Suppressor macrophage (primary cell): ENCODE results near the gene MOB1B.

Experiments
- DNase-seq, 4 experiments: peaks; one replicate each; pipeline ENCODE4 v3.0.0-alpha.2; 2020 to 2022

The MOB1B gene

GRCh38 chr4:70914631-70915030 is 12.5 kb downstream of the MOB1B start:
- no peak for DNase-seq

GRCh38 chr4:70915036-70915815 is 13.1 kb downstream of the MOB1B start:
- DNase-seq, result no peak

DNA sequence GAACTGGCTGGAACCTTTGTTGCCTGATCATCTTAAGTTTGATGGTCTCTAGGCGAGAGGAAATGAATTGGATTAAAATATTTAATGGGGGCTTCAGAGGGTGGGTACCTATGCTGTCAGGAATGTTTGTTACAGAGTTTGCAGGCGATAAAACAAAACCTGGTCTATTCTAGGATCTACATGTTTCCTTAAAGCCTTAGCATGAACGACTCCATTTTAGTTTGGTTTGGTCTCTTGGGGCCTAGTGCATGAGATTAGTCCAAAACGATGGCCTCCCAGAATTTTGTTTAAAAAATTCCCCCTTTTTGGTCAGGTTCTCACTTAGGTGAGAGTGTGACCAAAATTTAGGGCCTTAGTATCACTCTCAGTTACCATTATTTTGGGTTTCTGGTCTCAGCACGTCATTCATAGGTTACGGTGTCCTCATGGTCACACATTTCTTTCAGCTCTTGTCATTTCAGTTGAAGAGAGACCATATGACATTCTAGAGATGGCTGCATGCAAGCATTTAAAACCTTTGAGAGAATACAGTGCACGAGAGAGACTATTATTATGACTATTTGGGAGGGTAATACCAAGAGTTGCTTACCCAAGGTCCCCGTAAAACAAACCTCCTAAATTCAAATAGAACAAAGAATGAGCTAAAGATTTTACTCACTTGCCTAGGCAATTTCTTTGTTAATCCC is 13.8 kb downstream of the MOB1B start:
- DNase-seq, result no peak

DNA sequence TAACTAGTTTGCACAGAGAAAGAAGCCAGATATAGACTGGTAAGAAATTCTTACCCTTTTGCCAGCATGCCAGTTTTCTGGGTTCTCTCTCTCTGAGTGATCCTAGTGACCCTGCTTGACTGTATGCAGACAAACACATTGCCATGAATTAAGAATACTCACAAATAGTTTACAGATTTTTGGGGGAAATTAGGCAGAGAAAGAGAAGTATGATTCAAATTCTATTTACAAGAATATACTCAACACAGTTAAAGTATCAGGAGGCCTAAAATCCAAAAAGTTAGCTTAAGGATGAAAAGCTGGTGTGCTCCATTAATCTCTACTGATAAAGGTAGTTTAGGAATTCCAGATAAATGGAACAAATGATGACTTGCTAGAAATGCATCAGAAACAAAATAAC is 18.4 kb downstream of the MOB1B start:
- DNase-seq, result no peak

DNA sequence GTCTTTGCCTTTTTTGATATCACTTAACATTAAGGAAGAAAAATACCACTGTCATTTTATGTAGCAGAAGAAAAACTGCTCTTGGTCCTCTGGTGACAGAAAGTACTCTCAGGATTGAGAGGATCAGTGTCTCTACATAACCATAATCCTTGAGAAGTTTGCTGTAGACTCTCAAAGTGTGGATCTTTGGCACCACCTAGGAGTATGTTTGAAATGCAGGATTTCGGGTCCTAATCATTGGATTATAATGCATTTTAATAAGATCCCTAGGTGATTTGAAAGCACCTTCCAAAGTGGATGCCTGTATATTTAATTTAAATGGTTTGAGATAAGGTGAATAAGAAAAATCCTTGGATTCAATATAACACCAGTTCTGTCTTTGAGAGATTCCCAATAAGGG is 23.2 kb downstream of the MOB1B start:
- DNase-seq, result no peak

- DNase-seq, result peak in 3 of 4 experiments; percentile 23 to 60 (median 56)
Observed at GRCh38 chr4:70925899-70926635, 23.9 kb downstream of the MOB1B start.

DNA sequence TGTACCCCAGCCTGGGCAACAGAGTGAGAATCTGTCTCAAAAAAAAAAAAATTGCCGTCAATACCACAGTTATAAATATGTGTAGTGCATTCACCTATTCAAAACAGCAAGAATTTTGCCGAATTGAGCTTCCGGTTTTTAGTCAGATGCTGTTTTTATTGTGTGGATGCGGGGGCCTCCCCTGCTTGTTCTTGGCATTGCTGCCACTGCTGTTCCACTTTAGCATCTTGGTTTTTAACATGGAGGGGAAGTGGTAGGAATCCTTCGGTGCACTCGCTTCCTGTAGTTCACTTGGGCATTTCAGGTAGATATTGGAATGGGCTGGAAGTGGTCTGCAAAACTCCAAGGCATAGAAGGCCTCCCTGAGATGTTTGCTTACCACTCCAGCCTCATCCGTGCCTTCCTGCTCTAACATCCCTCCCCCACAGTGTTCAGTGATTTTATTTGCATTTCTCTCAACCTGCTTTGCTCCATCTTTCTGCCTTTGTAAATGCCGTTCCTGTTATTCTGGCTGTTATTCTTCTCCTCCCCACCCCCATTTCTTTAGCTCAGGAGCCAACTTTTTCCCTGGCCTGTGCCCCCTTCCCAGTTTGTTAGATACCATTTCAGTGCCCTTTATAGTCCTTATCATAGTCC is 25.5 kb downstream of the MOB1B start:
- peak; percentile 45 to 62 (median 62) for DNase-seq

GRCh38 chr4:70930530-70931256 is 28.5 kb downstream of the MOB1B start:
- peak in 1 of 4 experiments; percentile 21 for DNase-seq

GRCh38 chr4:70931347-70931746 is 29.2 kb downstream of the MOB1B start:
- no peak for DNase-seq

GRCh38 chr4:70932984-70933383 is 30.8 kb downstream of the MOB1B start:
- DNase-seq, result no peak

GRCh38 chr4:70935038-70935695 is 33.0 kb downstream of the MOB1B start:
- DNase-seq, result no peak

DNA sequence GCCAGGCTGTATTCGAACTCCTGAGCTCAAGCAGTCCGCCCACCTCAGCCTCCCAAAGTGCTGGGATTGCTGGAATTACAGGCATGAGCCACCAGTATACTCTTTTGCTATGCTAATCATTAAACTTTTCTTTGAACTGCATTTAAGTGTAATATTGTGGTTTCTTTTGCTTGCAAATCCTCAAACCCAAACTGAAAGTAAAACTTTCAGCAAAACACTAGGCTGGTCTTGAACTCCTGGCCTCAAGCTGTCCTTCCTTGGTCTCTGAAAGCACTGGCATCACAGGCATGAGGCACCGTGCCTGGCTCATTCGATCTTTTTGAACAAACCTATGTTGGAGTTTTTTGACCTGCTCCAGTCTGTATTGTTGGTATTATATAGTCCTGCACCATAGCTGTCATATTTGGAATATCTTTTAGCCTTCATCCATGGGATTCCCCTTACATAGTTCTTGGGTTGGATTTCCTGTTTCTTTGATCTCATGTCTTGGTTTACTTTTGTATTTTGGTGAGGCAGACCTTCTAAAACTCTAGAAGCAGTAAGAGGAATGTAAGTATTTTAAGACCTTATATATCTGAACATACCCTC is 34.1 kb downstream of the MOB1B start:
- no peak for DNase-seq

DNA sequence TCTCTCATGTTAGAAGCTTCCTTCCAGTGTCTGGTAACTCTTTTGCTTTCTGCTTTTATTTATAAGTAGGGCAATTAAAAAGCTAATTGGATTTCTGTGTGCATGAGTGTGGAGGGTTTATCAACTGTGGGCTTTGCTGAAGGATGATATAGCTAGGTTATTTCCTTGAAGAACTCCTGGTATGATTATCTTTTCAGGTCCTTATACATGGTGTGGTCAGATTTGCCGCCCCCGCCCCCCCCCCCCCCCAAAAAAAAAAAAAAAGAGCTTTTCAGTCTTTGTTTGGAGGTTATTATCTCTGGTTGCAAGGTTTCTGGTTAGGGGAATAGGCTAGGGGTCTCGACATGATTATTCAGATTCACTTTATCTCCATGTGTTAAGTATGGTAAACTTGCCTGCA is 35.9 kb downstream of the MOB1B start:
- no peak for DNase-seq

DNA sequence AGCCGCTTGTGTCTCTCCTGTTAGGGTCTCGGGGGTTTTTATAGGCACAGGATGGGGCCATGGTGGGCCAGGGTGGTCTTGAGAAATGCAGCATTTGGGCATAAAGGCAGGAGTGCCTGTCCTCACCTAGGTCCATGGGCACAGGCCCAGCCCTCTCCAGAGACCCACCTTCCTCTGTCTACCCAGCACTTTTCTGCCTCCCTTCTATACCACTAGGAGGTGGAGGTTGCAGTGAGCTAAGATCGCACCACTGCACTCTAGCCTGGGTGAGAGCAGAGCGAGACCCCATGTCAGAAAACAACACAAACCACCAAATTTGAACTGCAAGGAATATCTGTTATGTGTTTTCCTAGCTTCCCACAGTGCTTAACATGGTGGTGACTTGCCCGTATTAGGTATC is 38.0 kb downstream of the MOB1B start:
- no peak for DNase-seq

- DNase-seq, result peak; percentile 36 to 76 (median 58)
Observed at GRCh38 chr4:70943114-70943513, 40.9 kb downstream of the MOB1B start.

GRCh38 chr4:70945046-70945445 is 42.9 kb downstream of the MOB1B start:
- DNase-seq, result peak; percentile 26 to 87 (median 68)

- no peak for DNase-seq
Observed at GRCh38 chr4:70945452-70946055, 43.4 kb downstream of the MOB1B start.

- peak; percentile 41 to 89 (median 76) for DNase-seq
Observed at GRCh38 chr4:70946939-70947338, 44.8 kb downstream of the MOB1B start.

DNA sequence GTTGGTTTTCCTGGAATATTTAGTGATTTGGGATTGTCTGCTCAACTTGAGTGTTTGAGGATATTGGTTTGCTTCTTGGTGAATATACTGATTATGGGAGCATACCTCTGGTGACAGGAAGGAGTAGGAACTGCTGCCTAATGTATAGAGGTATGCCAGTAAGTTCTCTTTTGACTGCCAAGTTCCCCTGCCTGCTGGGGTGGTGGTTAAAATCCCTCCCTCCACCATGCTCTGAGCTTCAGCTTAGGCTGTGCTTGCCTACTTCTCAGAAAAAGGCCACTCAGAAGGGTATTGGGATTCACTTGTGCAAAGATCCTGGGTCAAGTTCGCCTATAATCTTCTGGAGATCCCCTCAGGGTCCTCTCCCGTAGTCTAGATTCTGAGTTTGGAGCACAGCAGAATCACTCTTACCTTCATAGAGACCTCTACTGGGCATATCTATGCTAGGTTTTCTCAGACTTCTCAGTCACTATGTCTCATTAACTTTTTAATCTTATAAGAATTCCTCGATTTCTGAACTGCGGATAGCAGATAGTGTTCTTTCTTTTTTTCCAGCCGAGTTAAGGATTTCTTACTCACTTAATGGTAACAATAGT is 46.6 kb downstream of the MOB1B start:
- peak in 3 of 4 experiments; percentile 22 to 47 (median 44) for DNase-seq

- no peak for DNase-seq
Observed at GRCh38 chr4:70954032-70954431, 51.9 kb downstream of the MOB1B start.
